NCI-H2107 treated with DMSO at 0.1 percent for 48 hours (cell line): ENCODE data around the gene BACE1.
"Not testable (repeated sequence)": the region's sequence is repeated elsewhere in the genome, so short reads cannot be mapped to it uniquely, and the experiment has no call there.

Experiments
- DNase-seq: peaks from one replicate; lab custom pipeline; 2025; ENCODE audit not compliant: unreplicated experiment; lab: John Stamatoyannopoulos, UW

Gene BACE1

DNA sequence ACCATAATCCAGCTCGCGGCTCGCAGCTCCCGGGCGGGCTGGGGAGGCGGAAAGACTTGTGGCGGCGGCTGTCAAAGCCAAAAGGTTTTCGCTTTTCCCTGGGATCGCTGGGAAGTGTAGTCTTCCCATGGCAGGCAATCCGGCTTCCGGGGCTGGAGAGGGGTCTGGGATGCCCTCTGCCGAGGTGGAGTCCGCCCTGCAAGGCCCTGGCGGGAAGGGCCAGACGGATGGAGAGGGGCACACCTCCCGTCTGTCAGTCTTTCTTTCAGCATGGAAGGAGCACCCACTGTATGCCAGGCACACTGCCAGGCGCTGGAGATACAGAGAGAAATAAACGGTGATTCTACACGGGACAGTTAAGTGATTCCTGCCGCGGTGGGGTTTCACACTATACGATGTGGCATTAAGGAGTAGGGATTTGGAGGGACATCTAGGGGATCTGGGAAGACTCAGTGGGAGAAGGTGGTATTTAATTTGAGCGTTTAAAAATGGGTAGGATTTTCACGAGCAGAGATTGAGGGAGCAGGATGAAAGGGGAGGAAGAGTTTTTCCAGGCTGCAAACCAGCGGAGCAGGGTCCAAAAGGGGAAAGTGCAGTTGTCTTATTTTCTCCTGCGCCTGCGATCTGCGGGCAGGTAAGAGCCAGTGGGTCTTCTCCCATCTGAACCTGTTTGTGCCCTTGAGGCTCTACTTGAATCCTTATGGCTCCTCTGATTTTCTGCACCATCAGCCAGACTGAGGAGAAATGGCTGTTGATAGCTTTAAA, at the start of gene BACE1:
BACE1 (minus strand) TSS at position 60 of the 765 bp plus-strand sequence. CDS start 461 bp downstream, outside the sequence.
- DNase-seq = peak; percentile 48

- no peak for DNase-seq
Measured at GRCh38 chr11:117361432-117361831, 45.4 kb upstream of the BACE1 start.

- DNase-seq = no peak
Measured at GRCh38 chr11:117356126-117356890, 40.3 kb upstream of the BACE1 start.

GRCh38 chr11:117354550-117354949, 38.5 kb upstream of the BACE1 start:
- DNase-seq = no peak

- DNase-seq = no peak
Measured at GRCh38 chr11:117345039-117345438, 29.0 kb upstream of the BACE1 start.

GRCh38 chr11:117337076-117337475, 21.0 kb upstream of the BACE1 start:
- no peak for DNase-seq

DNA sequence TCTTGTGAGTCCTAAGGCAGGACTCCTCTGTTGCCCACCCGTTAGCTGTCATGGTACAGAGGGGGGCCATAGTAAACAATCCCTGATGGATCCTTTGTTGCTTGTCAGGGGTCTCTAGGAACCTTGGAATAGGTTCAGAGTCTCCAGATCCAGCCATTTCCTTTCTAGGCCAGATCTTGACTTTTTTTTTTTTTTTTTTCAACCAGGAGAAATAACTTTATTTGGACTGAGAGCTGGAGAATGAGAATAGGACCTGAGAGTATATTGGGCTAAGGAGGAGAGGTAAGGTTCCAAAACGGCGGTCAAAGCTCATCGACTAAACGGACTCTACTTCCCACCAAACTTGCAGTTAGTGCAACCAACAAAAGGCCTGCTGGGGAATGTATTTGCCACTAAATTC, 19.3 kb upstream of the BACE1 start:
- DNase-seq = no peak

DNA sequence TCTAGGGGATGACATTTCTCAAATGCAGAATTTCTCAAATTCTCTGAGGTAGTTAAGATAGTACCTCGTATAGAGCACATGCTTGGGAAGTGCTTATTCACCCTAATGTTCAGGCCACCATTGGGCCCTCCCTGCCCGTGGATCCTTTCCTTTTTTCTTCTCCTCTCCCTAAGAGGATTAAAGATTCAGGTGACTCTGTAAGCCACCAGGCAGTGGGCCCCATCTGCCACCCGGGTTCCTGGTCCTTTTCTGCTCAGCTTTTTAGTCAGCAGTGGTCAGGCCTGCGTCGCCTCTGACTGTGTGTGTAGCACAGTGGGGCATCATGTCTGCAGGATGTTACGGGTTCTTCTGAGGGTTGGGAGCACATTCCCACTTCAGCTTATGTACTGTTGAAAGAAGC, 18.8 kb upstream of the BACE1 start:
- DNase-seq = no peak

DNA sequence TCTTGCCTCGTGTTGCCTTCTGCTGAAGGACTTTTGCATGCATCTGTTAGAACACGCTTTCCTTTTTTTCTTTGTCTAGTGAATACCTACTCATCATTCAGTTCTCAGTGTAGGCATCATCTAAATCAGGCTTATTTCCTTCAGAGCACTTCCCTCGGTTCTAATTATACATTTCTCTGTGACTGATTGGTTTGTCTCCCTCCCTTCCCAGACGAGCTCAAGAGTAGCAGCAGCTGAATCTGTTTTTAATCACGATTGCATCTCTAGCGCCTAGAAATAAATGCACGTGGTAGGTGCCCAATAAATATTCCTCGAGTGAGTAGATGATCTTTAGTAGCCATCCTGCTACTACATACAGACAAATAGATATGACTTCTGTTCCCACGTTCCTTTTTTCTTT, 17.9 kb upstream of the BACE1 start:
- DNase-seq = no peak

DNA sequence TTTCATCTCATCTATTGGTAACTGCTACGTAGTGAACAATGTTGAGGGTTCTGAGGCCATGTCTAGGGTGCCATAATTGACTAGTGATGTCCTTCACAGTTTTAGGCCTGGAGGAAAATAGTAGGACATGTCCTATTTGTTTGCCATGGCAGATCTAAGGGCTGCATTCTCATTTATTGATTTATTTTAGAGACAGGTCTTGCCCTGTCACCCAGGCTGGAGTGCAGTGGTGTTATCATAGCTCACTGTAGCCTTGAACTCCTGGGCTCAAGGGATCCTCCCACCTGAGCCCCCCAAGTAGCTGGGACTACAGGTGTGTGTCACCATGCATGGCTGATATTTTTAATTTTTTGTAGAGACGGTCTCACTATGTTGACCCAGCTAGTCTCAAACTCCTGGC, 16.8 kb upstream of the BACE1 start:
- no peak for DNase-seq

- peak; percentile 44 for DNase-seq
Measured at GRCh38 chr11:117328375-117329010, 12.4 kb upstream of the BACE1 start.

GRCh38 chr11:117327567-117328374, 11.7 kb upstream of the BACE1 start, which contains the start of gene CEP164:
TSS of gene CEP164 (plus strand) at chr11:117327854. CDS start at chr11:117338587, 10,733 bp downstream.
- DNase-seq = peak; percentile 79

DNA sequence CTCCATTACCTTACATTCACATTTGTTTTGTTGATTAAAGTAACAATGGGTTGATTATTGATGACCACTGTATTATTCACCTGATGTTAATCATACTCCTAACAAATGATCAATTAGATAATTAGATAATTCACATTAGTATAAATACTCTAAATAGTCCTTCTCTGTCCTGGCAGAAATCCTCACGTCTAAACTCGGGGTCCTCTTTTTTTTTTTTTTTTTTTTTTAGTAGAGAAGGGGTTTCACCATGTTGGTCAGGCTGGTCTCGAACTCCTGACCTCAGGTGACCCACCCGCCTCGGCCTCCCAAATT, 11.2 kb upstream of the BACE1 start:
- not testable (repeated sequence) for DNase-seq

DNA sequence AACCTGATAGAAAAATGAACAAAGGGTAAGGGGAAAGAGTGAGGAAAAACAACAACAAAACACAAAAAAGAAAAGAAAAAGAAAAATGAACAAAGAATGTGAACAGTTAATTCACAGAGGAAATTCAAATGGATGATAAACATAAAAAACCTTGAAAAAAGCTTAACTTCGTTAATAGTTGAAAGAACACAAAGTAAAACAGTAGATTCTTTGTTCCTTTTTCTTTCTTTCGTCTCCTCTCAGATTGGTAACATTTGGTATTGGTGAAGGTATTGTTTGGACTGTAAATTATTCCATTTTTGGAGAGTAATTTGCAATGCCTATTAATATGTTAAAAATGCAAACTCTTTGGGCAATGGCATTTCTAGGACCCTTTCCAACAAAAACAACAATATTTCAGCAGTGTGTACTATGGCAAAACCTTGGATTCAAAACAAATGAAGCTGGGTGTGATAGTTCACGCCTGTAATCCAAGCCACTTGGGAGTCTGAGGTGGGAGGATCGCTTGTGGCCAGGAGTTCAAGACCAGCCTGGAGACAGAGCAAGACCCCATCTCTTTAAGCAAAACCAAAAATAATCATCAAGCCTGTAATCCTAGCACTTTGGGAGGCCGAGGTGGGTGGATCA, 3.3 kb upstream of the BACE1 start:
- DNase-seq = no peak

DNA sequence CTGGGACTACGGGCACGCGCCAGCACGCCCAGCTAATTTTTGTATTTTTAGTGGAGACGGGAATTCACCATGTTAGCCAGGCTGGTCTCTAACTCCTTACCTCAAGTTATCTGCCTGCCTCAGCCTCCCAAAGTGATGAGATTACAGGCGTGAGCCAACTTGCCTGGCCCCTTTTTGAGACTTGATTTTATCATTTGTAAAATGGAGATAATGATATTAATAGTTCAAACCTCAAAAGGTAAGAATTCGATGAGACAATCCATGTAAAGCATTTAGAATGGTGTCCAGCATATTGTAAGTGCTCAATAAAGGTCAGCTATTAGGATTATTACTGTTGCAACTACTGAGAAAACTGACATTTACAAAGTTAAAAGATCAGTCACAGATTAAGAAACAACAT, 2.7 kb upstream of the BACE1 start:
- no peak for DNase-seq

DNA sequence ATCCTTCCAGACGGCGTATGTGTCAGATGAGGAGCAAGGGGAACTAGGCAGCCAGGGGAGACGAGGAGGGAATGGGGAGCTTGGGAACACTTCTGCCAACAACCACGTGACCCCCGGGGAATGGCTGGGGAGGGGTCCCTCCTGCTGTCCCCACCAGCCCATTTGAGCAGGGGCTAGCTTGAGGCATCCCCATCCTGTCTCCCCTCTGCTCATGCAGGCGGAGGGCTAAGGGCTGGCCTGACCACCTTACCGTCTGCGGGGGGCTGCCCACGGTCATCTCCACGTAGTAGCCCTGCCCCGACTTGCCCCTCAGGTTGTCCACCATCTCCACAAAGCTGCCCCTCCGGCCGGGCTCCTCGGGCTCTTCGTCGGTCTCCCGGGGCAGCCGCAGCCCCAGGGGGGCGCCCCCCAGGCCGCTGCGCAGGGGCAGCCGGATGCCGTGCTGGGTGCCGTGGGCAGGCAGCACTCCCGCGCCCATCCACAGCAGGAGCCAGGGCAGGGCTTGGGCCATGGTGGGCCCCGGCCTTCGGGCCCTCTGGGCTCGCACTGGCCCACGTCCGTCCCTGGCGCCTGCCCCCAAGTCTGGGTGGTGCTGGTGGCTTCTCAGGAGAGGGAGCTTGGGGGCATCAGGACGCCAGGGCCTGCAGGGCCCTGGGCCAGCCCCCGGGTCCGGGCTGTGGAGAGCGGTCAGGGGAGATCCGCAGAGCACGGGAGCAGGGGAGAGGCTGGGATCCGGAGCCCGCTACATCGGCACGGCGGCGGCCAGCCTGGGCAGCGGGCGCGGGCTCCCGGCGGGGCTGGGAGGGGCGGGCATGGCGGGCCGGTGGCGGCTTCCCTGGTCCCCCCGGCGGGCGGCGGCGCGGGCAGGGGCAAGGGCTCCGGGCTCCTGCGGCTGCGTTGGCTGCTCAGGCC, 515 bp downstream of the BACE1 start:
- DNase-seq = no peak

GRCh38 chr11:117314840-117315239, 1.2 kb downstream of the BACE1 start:
- no peak for DNase-seq

GRCh38 chr11:117313828-117314768, 2.0 kb downstream of the BACE1 start:
- no peak for DNase-seq

- no peak for DNase-seq
Measured at GRCh38 chr11:117313091-117313490, 3.0 kb downstream of the BACE1 start.
